Hippocampal formation (tissue), 2 donors: ENCODE results near the gene ATL1.
"Not testable (repeated sequence)": the region's sequence is repeated elsewhere in the genome, so short reads cannot be mapped to it uniquely, and the experiment has no call there.

Experiments
- DNase-seq, 2 donors: peaks; one replicate each; lab custom pipeline; 2025; lab: John Stamatoyannopoulos, UW

ATL1 gene

DNA sequence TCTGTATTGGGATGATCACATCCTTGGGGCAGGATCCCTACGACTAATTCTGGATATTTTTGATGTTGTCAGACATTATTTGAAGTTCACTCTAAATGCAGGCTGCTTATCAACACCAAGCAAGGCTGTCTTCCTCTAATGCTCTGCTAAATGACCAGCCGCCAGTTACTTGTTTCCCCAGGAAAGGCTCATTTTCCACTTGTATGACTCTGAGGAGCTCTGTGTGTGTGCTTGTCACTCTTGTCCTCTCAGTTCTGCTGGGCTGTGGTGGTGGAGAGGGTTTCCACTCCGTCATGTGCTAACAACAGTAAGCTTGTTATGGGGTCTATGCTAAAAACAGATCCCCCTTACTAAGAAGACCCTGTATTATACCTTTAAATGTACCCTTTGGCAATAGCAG lies 42.1 kb downstream of the ATL1 start:
- DNase-seq, result peak in 1 of 2 donors; percentile 13

DNA sequence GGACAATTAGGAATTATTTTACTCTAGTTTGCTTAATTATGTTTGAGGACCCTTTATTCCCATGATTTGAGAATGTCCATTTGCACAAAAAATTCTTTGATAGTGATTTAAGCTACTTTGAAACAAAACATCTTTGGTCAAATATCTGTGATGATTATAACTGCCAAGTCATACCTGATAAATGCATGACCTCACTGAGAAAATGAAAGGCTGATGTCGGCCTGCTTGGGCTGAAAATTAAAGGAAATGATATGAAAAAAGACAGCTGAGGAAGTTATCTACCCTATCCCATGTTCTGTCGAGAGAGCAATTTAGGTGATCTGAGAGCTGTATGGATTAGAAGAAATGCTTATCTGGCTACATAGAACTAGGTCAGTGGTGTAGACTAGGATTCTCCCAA lies 43.6 kb downstream of the ATL1 start:
- no peak for DNase-seq

DNA sequence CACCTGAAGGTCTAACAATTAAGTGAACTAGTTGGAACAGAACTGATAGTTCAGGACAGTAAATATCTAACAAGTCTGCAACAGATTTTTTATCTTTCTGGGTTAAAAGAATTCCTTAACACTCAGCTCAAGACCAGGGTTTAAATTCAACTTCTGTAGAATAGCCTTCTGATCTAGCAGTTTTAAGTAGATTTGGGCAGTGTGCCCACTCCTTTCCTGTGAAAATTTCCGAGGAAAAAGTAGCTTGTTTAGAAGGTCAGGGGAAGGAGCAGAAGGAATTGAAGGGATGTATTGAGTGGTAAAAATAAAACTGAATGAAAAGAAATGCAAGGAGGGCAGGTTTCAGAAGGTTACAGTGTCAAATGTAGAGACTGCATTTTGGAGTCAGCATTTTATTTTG lies 45.8 kb downstream of the ATL1 start:
- DNase-seq, result no peak

DNA sequence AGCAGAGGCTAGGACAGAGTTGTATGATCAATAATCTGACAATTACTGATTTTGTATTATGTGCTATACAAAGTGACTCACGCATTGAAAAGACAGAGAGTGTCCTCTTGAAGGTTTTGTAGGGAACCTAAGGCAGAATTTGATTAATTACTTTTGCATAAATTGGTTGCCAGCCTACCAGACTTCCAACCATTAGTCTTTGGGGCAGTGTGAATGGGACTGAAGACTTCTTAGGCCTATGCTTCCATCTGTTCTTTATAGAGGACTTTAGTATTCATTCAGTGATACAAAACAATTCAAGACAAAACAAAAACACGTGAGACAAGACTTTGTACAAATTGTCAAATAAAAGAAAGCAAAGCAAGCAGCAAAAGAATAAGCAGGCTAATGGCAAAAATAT lies 46.5 kb downstream of the ATL1 start:
- DNase-seq, result no peak

DNA sequence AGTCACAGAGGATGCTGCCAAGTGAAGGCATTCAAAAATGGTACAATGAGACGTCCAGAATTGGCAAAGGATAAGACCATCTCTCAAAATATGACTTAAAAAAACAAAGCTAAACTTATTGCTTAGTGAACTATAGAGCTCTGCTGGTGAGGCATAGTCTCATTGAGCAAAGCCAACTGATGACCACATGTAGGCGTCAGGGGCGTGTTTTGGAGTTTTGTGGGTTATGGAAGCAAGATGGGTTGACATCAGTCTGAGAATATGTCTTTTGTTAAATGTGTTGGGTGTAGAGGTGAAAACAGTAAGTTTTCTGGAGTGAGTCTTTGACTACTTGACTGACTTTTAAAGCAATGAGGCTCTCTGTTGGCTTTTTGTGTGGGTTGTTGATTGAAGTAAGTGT lies 47.2 kb downstream of the ATL1 start:
- DNase-seq, result no peak

DNA sequence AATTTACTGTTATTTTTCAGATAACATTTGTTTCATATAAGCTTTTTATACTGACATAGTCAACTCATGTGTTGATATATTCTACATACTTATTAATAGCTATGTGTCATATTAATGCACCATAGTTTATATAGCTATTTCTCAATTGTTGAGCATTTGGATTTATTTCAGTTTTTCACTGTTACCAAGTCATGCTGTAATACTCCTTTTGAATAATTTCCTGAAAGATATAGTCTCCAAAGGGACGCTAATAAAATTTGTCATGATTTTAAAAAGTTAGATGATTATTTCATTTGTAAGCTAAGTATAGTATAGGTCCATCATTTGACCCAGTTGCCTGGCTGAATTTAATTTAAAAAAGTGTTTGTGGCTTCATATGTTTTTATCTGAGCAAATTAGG lies 47.8 kb downstream of the ATL1 start:
- no peak for DNase-seq

DNA sequence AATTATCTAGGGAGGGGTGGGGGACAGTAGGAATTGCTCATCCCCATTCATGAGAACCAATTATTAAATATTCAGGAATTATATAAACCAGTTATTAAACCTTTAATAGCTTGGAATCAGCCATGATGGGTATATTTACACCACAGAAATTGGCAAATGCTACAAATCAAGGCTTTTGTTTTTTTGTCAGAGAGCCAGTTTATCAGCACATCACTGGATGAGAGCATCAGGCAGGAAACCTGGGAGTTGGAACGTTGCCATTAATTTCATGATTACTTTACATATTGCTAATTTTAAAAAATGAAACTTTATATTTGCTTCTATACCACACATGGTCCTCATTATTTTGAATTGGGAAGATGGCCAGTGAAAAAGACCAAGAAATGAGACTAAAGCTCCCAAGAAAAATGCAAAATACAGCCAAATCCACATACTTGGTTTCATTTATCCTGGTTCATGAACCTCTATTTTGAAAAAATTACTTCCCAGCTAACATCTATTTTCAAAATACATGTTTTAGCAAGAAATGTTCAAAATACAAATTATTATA lies 48.4 kb downstream of the ATL1 start:
- no peak for DNase-seq

DNA sequence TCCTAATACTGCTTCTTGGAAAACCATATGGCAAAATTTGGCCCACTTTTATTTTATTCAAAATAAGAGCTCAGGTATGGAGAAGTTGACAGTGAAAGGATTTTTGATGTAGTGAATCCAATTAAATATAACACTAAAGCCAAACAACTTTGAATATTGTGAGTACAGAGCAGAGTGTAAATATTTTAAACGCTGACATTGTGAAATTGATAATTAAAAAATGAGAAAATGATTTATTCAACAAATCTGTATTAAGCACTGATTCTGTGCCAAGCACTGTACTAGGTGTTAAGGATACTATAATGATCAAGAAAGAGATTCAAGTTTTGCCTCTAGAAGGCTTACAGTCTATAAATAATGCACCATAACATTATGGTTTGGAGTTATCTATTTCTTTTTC lies 50.5 kb downstream of the ATL1 start:
- no peak for DNase-seq

DNA sequence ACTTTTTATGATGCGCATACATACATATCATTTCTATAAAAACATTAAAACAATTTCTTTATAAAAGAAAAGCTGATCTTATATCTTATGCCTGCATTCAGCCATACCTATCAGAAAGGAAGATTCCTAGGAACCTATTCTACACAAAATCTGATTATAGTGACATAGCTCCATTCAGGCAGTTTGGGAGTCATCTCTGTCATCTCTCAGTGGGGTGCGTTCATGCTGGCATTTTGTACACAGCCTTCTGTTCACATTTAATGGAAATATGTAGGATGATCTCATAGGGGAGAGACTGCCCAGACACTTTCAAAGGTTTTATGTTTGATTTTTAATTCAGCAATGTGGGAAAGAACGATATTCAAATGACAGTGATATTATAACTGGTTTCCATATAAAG lies 52.9 kb downstream of the ATL1 start:
- DNase-seq, result no peak

DNA sequence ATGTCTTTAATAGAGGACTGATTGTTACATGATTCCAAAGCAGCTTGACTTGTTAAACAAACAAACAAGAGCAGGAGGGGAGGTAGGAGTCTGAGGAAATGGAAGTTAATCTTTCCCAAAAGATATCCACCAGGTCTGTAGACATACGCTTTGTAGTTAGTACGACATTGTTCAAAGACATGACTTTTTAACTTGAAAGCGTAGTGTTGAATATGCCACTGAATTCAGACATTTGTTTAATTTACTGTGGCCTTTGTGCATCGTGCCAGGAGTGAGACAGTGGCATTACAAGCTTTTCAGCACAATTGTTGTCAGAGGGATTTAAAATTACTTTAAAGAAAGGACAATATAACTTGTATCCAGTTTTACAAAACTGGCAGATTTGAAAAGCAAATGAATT lies 55.1 kb downstream of the ATL1 start:
- peak; percentile 5 to 65 for DNase-seq

DNA sequence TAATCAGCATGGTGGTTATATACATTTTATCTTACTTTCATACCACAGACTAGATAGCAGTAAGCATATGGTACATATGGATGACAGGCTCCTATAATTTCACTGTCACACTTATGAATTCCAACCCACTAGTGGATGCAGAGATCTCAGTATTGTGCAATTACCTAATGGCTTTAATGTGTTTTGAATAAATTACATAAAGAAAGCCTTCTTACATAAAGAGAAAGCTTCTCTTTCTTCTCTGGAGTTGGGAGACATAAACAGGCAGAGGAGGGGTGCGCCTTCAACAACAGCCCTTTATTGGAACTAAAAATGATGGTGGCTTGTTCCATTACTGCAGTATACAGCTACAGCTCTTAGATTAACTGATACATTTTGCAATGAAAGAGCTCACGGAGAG lies 55.6 kb downstream of the ATL1 start:
- peak; percentile 7 to 89 for DNase-seq

DNA sequence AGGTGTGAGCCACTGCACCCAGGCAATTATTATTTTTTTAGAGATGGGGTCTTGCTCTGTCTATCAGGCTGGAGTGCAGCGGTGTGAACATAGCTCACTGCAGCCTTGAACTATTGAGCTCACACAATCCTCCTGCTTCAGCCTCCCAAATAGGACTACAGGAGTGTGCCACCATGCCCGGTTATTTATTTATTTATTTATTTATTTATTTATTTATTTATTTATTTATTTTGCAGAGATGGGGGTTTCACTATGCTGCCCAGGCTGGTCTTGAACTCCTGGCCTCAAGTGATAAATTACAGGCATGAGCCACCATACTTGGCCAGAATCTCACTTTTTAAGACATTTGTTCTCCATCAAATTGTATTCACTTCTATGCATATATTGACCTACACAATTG lies 56.3 kb downstream of the ATL1 start:
- DNase-seq, result no peak

DNA sequence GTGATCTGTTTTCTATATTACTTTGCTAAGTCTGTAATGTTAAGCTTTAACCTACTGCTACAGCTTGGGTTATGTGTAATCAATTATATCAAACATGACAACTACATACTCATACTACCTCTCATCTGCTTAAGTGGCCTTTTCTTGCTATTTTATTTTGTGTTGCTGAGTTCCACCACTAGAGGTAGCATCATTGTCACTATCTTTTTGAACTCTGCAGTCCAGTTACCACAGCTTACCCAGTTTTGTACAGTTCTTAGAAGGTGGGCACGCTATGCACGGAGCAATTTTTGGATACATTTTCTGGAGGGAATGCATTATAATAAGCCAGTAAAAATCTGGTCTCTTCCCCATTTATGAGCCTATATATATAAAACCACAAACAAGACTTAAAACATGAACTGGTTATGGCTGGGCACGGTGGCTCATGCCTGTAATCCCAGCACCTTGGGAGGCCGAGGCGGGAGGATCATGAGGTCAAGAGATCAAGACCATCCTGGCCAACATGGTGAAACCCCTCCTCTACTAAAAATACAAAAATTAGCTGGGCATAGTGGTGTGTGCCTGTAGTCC lies 59.7 kb downstream of the ATL1 start:
- peak in 1 of 2 donors; percentile 72 for DNase-seq

DNA sequence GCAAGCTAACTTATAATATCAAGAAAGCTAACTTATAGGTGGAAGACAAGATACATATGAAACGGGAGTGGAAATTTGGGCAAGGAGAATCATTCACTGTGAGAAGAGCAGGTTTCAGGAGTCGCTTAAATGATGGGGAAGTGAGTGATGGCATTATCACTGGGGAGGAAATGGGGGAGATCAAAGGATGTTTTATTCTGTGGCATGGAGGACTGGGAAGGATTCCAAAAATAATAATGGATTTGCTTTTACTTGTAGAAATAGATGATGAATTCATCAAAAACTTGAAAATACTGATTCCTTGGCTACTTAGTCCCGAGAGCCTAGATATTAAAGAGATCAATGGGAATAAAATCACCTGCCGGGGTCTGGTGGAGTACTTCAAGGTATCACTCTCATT lies 60.4 kb downstream of the ATL1 start:
- DNase-seq, result no peak

DNA sequence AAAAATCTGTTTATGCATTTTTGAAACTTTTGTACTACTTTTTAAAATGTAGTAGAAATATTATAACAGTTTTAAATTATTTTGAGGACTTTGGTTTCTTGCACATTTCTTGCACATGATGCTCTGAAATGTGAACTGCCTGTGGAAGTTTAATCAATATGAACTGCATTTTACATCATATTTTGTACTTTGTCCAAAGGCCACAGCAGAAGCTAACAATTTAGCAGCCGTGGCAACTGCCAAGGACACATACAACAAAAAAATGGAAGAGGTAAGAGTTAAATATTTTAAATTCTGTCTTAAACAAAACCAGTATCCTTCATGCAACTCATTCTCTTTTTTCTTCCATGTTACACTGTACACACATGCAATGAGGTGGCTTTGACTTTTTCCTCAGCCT lies 63.0 kb downstream of the ATL1 start:
- DNase-seq, result no peak

DNA sequence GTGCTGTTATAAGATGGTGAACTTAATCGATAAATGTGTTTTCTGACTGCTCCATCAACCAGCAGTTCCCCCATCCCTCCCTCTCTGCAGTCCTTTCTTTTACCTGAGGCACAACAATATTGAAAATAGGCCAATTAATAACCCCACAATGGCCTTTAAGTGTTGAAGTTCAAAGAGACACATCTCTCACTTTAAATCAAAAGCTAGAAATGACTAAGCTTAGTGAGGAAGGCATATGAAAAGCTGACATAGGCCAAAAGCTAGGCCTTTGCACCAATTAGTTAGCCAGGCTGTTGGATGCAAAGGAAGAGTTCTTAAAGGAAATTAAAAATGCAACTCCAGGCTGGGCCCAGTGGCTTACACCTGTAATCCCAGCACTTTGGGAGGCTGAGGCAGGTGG lies 64.5 kb downstream of the ATL1 start:
- no peak for DNase-seq

DNA sequence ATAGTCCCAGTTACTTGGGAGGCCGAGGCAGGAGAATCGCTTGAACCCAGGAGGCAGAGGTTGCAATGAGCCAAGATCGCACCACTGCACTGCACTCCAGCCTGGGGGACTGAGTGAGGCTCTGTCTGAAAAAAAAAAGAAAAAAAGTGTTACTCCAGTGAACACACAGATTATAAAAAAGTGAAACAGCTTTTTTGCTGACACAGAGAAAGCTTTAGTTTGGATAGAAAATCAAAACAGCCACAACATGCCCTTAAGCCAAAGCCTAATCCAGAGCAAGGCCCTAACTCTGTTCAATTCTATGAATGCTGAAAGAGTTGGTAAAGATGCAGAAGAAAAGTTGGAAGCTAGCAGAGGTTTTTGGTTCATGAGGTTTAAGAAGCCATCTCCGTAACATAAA lies 65.0 kb downstream of the ATL1 start:
- not testable (repeated sequence) for DNase-seq

DNA sequence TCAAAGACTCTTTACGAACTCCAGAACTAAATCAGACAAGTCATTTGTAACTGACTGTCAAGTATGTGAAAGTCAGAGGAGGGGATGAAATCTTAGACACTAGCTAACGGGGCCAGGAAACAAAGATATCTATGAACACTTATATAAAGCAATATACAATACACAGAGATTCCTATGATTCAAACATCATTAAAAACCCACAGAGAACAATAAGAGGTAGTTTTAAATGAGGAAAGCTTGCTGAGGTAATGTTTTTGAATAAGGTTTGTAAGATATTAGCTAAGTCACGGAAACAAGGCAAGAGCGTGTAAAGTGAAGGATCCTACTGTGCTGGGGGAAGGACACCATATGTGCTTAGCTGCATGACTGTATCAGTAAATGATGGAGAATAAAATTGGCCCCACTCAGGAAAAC lies 71.5 kb downstream of the ATL1 start:
- no peak for DNase-seq

DNA sequence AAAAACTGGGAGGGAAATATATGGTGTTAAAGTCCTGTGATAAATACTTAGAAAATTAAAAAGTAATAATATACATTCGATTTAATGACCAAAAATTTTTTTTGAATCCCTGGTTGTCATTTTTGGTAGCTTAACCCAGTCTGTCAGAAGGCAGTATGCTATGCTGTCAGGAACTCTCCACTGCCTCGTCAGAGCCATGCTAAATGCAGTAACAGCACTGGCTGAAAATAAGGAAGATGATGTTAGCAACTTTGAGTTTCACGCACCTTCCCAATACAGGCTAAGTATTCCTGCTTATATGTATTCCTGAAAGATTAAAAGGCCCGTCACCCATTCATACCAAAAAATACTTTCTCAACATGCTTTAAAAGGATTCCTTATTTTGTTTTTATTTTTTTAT lies 74.0 kb downstream of the ATL1 start:
- DNase-seq, result no peak

DNA sequence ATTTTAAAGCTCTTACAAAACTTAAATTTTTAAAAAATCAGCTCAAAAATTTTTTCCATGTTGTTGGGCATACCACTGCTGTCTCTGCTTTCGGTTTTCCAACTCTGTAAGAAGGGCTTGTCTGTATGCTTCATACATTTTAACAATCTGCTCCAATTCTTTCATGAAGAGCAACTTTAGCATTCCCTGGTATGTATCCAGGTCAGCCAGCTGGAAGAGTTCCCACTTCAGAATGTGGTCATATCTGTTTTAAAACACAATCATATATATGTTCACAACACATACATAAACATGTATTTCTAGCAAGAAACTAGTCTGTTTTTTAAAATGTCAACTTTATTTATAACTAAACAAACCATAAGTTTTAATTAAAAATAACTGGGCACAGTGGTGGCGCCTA lies 75.2 kb downstream of the ATL1 start:
- DNase-seq, result no peak

DNA sequence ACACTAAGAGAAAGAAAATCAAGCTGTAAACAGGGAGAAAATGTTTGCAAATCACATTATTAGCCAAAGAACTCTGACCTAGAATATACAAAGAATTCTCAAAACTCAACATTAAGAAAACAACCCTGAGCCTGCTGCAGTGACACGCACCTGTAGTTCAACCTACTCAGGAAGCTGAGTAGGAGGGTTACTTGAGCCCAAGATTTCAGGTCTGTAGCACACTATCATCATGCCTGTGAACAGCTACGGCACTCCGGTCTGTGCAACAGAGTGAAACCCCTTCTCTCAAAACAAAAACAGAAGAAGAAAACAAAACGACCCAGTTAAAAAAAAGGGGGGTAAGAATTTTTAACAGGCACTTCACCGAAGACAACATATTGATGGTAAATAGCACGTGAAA lies 87.3 kb downstream of the ATL1 start:
- DNase-seq, result no peak

DNA sequence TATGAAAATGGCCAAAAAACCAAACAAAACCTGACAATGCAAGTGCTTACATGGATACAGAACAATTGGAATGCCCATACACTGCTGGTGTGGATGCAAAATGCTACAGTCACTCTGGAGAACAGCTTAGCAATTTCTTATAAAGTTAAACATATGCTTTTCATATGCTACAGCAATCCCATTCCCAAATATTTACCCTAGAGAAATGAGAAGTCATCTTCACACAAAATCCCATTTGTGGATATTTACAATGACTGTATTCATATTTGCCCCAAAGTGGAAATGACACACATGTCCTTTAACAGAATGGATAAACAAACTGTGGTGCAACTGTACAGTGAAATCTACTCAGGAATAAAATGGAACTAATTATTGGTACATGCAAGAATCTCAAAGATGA lies 87.8 kb downstream of the ATL1 start:
- DNase-seq, result no peak

DNA sequence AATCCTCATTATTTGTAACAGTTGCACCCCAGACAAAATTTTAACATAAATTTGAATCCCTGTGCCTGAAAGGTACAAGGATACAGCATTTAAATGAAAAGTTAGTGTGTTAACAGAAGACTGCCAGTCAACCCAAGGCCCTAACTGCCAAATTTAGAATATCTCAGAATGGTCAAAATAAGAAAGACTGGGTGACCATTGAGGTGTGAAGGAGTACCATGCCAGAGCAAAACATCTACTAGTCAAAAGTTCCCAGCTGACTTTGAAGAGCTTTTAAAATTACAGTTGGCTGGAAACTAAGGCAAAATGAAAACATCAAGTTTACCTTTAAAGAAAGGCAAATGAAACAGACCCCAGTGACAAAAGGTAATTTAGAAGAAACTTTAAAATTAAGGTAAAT lies 89.7 kb downstream of the ATL1 start:
- no peak for DNase-seq

DNA sequence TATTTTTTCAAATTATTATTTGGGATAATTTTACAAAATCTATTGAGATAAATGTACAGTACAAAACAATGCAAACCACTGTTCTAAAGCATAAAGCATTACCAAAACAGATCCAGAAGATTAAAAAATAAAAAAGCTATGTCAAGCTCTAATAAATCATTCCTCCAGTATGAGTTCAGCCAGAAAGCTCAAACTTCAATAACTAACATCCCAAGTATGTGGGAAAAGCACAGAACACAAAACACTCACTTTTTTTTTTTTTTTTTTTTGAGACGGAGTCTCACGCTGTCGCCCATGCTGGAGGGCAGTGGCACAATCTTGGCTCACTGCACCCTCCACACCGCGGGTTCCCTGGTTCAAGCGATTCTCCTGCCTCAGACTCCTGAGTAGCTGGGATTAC lies 96.8 kb downstream of the ATL1 start:
- no peak for DNase-seq

DNA sequence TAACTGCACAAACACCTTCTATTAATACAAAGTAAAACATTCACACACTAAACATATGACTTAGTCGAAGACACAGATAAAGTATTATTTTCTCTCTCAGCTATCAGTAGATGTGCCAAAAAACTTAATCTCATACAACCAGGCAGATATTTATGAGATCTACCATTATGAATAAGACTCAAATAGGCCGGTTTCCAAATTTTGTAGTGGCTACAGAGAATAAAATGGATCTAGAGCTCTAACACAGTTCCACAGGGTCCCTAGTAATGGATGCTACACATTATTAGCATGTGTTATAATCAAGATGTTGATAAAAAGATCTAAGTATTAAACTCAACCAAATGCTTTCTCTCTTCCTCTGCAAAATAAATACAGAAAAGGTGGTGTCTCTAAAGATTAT lies 97.8 kb downstream of the ATL1 start:
- no peak for DNase-seq
